Thyroid gland (tissue), 4 donors: ENCODE results near the gene ST14. TPM values are rescaled to one million over a fixed set of nuclear protein-coding genes. Genes with fewer than 3 reads are reported as not detected.
"Not testable (repeated sequence)": the region's sequence is repeated elsewhere in the genome, so short reads cannot be mapped to it uniquely, and the experiment has no call there.

Experiments
- DNase-seq, 2 donors: peaks; one replicate each; pipeline ENCODE4 v3.0.0-alpha.2; 2019
- H3K27ac ChIP-seq, 3 donors: fragments of 200-600 bp; sonication (generic); 1 replicate in 2 of 3; 2 replicates in 1 of 3; pipeline ENCODE4 v1.5.1; 2016 to 2019; ENCODE audit warnings: mild to moderate bottlenecking in 1 of 3, moderate library complexity in 1 of 3
- H3K27me3 ChIP-seq: fragments of 200-600 bp; sonication (generic); one replicate; pipeline ENCODE4 v1.5.1; 2019
- H3K36me3 ChIP-seq, 2 donors: fragments of 200-600 bp; sonication (generic); one replicate each; pipeline ENCODE4 v1.5.1; 2016 to 2019
- H3K4me1 ChIP-seq, 2 donors: fragments of 200-600 bp; sonication (generic); one replicate each; pipeline ENCODE4 v1.5.1; 2017 to 2019
- H3K4me3 ChIP-seq, 3 donors: fragments of 200-600 bp; sonication (generic); replicated peaks in 1 of 3; 1 replicate in 2 of 3; 2 replicates in 1 of 3; pipeline ENCODE4 v1.5.1; 2016; ENCODE audit warnings: mild to moderate bottlenecking in 1 of 3
- H3K9me3 ChIP-seq: fragments of 200-600 bp; sonication (generic); one replicate; pipeline ENCODE4 v1.5.1; 2017
- POLR2A ChIP-seq, 2 donors: fragments of 450-650 bp; IDR thresholded peaks; one replicate each; pipeline ENCODE4 v1.6.1; 2017; ENCODE audit warnings: antibody characterized with exemption in 2 of 2, mild to moderate bottlenecking in 2 of 2, moderate library complexity in 1 of 2
- WGBS, 2 donors: methylation state at CpG; one replicate each; pipeline ENCODE4 v1.1.5; 2017; 5-methylcytosine and 5-hydroxymethylcytosine counted together
- intact Hi-C: fragments of 100-400 bp; cut with DNase I; formaldehyde crosslinking; loops from one replicate; pipeline ENCODE4 v1.15.1; 2023
- small RNA-seq: library from RNA; depleted of rRNA; stranded (forward); fragments of <200 nt; gene quantifications from one replicate; pipeline ENCODE3, GENCODE V24; 2016
- total RNA-seq, 4 donors: library from RNA; depleted of rRNA; stranded (reverse); fragments of >200 nt; gene quantifications; one replicate each; pipeline ENCODE4 v1.2.3, GENCODE V29; 2016
- TF ChIP-seq, protein P1 (sequence below), 6 experiments: fragments of 200-600 bp in 3 of 6; fragments of 450-650 bp in 3 of 6; sonication (generic) in 3 of 6; IDR thresholded peaks; one replicate each; pipeline ENCODE4 v1.5.1; 2016 to 2019; ENCODE audit warnings: antibody characterized with exemption in 6 of 6, mild to moderate bottlenecking in 2 of 6, inconsistent platforms in 1 of 6, moderate library complexity in 1 of 6

The ST14 gene
- total RNA-seq, 4 donors from 2014 or later = 53.3 to 102 (median 90.7) TPM

DNA sequence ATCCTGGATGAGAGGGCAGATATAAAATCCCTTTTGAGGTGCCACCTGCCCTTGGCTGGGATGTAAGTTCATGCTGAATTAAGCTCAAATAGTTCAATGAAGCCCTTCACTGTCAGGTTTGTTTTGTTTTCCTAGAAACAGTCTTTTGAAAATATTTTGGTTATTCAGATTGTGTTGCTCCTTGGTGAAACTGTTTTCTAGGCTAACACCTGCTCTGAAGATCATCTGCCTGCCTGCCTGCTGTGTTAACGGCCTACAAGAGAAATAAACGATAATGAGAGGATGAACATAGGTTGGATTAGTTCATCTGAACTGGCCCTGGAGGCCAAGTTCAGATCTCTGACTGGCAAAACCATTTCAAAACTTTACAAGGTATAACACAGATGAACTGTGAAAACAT, 87.7 kb downstream of the ST14 start:
- 91 to 93% methylated on average over 2 of the region's 2 CpGs for WGBS, 2 donors
- intact Hi-C loops = no loop called here
- no peak overlapping the region for H3K27ac ChIP-seq
- H3K4me1 ChIP-seq = peaks cover 3 to 10% of the 10 kb centered on the region in 2 donors
- H3K9me3 ChIP-seq = no peaks in the 10 kb centered on the region
- H3K4me3 ChIP-seq = no peak overlapping the region
- no peak for DNase-seq
- no peaks in the 10 kb centered on the region for H3K27me3 ChIP-seq
- no peak for TF ChIP-seq POLR2A (IDR thresholded peaks at IDR 0.05)
- TF ChIP-seq, protein P1, sequence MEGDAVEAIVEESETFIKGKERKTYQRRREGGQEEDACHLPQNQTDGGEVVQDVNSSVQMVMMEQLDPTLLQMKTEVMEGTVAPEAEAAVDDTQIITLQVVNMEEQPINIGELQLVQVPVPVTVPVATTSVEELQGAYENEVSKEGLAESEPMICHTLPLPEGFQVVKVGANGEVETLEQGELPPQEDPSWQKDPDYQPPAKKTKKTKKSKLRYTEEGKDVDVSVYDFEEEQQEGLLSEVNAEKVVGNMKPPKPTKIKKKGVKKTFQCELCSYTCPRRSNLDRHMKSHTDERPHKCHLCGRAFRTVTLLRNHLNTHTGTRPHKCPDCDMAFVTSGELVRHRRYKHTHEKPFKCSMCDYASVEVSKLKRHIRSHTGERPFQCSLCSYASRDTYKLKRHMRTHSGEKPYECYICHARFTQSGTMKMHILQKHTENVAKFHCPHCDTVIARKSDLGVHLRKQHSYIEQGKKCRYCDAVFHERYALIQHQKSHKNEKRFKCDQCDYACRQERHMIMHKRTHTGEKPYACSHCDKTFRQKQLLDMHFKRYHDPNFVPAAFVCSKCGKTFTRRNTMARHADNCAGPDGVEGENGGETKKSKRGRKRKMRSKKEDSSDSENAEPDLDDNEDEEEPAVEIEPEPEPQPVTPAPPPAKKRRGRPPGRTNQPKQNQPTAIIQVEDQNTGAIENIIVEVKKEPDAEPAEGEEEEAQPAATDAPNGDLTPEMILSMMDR (IDR thresholded peaks at IDR 0.05) = no peak
- H3K36me3 ChIP-seq = no peaks in the 10 kb centered on the region

DNA sequence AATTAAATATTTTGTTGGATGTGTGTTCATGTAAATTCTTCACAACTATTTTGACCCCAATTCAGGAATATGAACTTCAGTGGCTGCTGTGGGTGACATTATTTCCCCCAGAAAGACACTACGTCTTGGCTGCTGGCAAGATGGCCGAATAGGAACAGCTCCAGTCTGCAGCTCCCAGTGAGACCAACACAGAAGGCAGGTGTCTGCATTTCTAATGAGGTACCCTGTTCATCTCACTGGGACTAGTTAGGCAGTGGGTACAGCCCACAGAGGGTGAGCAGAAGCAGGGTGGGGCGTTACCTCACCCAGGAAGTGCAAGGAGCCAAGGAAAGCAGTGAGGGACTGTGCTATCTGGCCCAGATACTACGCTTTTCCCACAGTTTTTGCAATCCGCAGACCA, 89.8 kb downstream of the ST14 start:
- WGBS, 2 donors = 93 to 95% methylated on average over 5 of the region's 5 CpGs
- TF ChIP-seq POLR2A (IDR thresholded peaks at IDR 0.05) = no peak
- TF ChIP-seq, protein P1 (IDR thresholded peaks at IDR 0.05) = no peak
- no peaks in the 10 kb centered on the region for H3K4me1 ChIP-seq

DNA sequence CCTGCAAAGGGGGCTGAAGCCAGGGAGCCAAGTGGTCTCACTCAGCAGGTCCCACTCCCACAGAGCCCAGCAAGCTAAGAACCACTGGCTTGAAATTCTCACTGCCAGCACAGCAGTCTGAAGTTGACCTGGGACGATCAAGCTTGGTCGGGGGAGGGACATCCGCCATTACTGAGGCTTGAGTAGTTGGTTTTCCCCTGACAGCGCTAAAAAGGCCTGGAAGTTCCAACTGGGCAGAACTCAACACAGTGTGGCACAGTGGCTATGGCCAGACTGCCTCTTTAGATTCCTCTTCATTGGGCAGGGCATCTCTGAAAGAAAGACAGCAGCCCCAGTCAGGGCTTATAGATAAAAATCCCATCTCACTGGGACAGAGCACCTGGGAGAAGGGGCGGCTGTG, 90.3 kb downstream of the ST14 start:
- H3K4me3 ChIP-seq, H3K27me3 ChIP-seq, H3K9me3 ChIP-seq, DNase-seq, H3K4me1 ChIP-seq, H3K36me3 ChIP-seq, H3K27ac ChIP-seq, intact Hi-C loops: not testable (repeated sequence)
- WGBS, 2 donors = 73 to 100% methylated on average over 2 to 5 of the region's 5 CpGs

More for the DNA sequence above, 89.8 kb downstream of the ST14 start:
- Histone ChIP-seq H3K27ac (no peak overlapping the region), H3K4me3 (no peak overlapping the region), H3K27me3 (no peaks in the 10 kb centered on the region), H3K9me3 (no peaks in the 10 kb centered on the region), H3K36me3 (no peaks in the 10 kb centered on the region)
- intact Hi-C loops = no loop called here
- no peak for DNase-seq

DNA sequence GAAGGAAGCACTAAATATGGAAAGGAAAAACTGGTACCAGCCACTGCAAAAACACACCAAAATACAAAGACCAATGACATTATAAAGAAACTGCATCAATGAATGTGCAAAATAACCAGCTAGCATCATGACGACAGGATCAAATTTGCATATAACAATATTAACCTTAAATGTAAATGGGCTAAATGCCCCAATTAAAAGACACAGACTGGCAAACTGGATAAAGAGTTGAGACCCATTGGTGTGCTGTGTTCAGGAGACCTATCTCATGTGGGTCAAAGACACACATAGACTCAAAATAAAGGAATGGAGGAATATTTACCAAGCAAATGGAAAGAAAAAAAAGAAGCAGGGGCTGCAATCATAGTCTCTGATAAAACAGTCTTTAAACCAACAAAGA, 92.2 kb downstream of the ST14 start:
- H3K27me3 ChIP-seq, H3K4me1 ChIP-seq, H3K9me3 ChIP-seq, DNase-seq, intact Hi-C loops, H3K4me3 ChIP-seq, H3K36me3 ChIP-seq, H3K27ac ChIP-seq: not testable (repeated sequence)
- WGBS, 2 donors = 89 to 98% methylated on average over 1 of the region's 1 CpG

Small RNA genes within 50 kb of the gene (small RNA-seq; reads per million reads assigned to genes)
- not detected for gene RF00015

Other genes with a start within 250 kb of the ST14 start
- gene PRDM10, start 156.9 kb upstream of the ST14 start, total RNA-seq = 10 to 100 TPM in 2 of 4 donors, 1 to 10 TPM in 2; 7.8 to 18.6 (median 9.7) TPM
- 1,000 to 10,000 TPM in 1 of 4 donors, 100 to 1,000 TPM in 3; 782 to 1,078 (median 902) TPM for gene APLP2, start 89.9 kb upstream of the ST14 start, total RNA-seq
- 10 to 100 TPM; 57.9 to 85.9 (median 58.8) TPM for gene ZBTB44, start 155.1 kb downstream of the ST14 start, total RNA-seq